HK-2 (cell line): ENCODE measurements around the gene WDR33.

Experiments
- DNase-seq: peaks from one replicate; pipeline ENCODE4 v3.0.0-alpha.2; 2018; ENCODE audit not compliant: unreplicated experiment

WDR33 gene

GRCh38 chr2:127672341-127673224, 138.4 kb downstream of the WDR33 start:
- no peak for DNase-seq

GRCh38 chr2:127671557-127672302, 139.2 kb downstream of the WDR33 start:
- DNase-seq, result no peak

DNA sequence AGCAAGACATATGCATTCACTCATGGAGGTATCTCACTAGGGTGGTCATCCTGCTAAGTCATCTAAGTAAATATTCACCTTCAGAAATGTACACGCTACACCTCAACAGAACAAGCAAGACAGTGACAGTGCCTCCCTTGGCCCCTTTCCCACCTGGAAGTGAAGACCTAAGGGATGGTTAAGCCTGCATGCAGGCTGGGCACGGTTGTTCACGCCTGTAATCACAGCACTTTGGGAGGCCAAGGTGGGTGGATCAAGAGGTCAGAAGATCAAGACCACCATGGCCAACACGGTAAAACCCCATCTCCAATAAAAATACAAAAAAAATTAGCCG, 140.0 kb downstream of the WDR33 start:
- DNase-seq, result no peak

DNA sequence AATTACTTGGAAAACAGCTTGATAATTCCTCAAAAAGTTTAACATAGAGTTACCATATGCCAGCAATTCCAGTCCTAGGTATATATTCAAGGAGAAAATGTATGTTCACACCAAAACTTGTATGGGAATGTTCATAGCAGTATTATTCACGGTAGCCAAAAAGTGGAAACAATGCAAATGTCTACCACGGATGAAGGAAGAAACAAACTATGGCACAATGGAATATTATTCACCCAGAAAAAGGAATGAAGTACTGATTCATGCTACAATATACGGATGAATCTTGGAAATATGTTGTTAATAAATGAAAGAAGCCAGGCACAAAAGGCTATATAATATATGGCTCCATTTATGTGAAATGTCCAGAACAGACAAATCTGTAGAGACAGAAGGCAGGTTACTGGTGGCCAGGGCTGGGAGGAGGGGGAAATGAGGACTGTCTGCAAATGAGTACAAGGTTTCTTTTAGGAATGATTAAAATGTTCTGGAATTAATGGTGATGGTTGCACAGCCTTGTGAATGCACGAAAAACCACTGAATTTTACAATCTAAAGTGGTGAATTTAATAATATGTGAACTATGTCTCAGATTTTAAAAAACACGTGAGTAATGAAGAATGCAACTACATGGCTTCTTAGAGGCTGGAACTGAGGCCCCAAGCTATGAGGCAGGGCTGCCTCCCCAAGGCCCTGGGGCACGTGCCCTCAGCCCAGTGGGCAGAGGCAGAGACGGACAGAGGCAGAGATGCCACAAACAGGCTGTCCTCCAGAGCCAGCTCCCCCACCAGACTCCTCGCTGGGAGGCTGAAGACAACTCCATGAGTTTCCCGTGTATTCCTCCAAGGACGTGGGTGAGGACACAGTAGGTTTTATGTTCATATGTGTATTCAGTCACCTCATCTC, 140.7 kb downstream of the WDR33 start:
- no peak for DNase-seq

GRCh38 chr2:127669056-127669455, 141.9 kb downstream of the WDR33 start:
- DNase-seq, result no peak

DNA sequence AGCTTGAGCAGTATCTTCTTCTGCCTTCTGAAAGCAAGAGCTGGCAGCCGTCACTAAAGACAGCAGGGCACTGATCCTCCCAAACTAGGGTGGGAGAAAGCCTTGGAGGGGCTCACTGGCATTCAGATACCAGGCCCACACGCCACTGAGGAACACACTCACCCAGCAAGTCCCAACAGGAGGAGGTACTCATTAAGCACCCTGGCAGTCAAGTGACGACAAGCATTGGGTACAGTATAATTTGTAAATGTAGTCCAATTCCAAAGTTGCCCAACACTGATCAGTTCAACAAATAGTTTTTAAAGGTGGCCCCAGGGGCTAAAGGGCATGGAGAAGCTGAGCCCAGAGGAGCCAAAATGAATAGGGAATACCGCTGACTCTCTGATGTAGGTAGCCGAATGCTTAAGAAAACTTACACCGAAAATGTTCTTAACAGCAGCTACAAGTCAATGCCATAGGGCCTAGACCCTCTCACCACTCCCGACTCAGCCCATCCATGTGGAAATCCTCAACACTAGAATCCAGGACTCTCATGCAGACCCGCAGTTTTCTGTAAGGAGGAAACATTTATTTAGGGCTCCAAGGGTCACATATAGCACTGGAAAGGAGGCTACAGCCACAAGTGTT, 145.6 kb downstream of the WDR33 start:
- no peak for DNase-seq

DNA sequence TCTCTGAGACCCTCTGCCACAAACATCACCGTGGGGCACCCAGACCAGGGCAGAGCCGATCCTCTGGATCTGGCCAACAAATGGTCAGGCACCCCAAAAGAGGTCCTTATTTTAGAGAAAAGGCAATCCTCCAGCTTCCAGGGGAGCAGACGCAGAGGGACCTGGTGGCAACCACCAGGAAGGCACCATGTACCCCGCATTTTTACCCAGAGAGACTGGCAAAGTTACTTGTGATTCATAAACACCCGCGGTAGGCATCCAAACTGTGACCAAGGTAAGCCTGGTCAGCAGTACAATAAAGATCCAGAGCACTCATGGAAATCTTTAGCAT, 146.1 kb downstream of the WDR33 start:
- DNase-seq, result no peak

DNA sequence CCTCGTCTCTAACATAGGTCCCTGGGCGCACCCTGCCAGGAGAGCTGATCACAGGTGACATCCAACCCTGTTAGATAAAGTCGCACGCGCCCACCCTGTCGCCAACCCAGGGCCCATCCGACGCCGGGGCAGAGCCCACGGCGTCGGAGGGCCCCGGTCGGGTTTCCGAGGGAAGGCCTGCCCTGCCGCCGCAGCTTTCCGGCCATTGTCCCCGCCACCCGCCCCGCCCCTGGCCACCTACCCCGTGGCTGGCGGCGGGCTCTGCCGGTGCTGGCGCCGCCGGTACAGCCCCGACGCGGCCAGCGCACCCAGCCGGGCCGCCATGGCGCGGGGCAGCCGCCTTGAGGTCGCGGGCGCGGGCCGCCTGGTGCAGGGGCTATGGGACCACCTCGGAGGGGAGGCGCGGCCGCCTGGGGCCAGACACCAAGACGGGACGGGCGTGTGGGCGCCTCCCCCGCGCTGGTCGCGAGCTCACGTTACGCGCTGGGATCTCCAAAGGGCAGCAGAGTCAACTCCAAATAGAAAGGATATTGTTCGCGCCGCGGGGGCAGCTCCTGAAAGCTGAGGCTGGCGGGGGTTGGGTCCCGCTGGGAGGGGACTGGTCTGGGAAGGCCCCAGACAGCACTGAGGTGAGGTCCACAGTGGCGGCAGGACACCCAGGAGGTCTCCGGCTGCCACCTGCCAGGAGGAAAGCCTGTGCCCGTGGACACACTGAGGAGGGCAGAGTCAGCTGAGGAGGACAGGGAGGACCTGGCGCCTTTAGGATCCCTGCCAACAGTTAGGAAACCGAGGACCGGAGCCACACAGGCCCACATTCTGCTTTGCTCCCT, 146.7 kb downstream of the WDR33 start:
- no peak for DNase-seq

DNA sequence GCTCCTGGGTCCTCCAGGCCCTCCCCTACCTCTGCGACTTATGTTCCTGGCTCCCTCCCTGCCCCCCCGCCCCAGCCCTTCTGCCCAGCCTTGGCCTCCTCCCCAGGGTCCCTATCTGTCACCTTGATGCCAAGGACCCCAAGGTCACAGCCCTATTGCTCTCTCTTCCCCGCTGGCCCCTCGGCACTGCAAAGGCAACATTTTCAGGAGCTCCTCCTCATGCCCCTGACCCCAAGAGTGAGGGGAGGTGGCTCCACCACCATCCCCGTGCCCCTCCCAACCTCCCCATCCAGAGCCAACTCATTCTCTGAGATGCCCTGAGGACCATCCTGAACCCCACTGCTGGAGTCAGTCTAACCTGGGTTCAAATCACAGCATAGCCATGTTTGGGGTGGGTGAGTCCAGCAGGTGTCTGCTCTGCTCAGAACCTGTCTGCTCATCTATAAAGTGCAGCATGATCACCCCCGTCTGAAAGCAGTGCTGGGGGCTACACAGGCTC, 147.4 kb downstream of the WDR33 start:
- DNase-seq, result no peak

GRCh38 chr2:127662937-127663565, 147.9 kb downstream of the WDR33 start:
- no peak for DNase-seq

DNA sequence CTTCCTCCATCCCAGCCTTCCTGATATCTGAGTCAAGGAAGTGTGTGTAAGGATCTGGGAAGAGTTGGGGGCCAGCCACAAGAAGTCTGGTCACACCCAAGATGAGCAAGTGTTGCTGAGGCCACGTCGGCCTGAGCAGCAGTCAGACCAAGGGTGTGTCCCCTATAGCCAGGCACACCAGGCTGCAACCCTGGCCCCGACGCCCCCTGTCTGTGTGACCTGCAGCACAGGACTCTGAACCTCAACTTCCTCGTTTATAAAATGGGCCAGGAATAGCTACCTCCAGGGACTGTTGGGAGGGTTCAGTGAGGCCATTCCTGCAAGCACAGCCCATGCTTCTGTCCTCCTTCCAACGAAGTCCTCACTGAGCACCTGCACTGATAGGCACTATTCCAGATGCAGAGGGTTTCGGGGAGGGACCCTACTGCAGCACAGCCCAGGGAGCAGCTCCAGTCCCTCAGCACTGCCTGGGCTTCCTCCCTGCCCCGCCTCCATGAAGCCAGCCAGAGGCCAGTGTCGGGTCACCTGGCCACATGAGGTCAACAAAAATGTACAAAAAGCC, 148.9 kb downstream of the WDR33 start:
- DNase-seq, result no peak

DNA sequence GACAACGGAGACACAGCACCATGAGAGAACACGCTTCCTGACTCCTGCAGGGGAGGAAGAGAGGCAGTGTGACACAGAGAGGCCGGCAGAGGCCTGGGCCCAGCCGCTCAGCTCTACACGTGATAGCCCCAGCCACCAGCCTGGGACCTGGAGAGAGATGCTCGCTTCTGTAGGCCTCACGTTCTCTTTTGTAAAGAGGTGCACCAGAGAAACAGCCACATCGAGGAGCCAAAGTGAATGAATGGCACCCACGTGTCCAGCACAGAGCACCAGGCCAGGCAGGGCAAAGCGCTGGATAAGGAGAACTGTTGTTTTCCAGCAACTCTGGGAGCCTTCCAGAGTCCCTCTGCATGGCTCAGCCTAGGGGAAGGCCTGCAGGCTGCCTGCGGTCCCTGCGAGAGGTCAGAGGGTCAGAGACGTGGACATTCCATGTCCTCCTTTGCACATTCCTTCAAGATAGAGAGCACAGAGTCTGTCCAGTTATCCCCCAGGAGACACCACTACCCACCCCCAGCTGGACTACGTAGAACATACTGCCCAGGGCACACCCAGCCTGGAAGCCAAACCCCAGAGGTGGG, 149.8 kb downstream of the WDR33 start:
- no peak for DNase-seq

DNA sequence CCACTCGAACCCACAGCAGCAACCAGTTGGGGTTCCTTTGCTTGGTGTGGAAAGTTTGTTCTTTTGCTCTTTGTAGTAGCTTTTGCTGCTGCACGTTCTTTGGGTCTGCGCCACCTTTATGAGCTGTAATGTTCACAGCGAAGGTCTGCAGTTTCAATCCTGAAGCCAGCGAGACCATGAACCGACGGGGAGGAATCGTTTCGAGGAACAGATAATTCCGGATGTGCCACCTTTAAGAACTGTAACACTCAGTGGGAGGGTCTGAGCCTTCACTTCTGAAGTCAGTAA, 150.7 kb downstream of the WDR33 start:
- DNase-seq, result no peak

DNA sequence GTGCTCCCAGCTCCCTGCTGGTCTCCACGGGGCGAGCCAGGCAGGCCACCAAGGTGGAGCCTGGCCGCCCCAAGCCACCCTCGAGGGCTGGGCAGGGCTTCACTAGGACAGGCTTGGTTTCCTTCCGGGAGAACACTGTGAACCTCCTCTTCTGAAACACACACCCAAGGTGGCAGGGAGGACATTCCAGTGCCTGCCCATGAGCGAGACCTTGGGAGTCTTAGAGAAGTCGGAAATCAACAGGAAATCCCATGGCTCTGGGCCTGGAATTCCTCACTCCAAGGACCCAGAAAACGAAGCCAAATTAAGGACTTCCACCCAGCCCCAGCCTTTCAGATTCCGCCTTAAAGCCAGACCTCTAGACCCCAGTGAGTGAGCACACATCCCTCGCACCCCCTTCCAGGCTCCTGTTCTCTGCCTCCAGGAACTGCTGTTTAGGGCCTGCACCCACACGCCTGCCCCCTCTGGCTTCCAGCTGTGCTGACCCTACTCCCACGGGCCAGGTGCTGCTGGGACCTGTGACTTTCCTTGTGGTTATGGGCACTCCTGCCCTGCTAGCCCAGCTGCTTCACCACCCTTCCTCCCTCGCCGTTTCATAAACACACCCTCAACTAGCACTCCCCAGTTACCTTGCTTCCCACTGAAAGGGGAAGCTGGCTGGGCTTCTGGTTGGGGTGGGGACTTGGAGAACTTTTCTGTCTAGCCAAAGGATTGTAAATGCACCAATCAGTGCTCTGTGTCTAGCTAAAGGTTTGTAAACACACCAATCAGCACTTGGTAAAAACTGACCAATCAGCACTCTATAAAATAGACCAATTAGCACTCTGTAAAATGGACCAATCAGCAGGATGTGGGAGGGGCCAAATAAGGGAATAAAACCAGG, 151.3 kb downstream of the WDR33 start:
- no peak for DNase-seq

DNA sequence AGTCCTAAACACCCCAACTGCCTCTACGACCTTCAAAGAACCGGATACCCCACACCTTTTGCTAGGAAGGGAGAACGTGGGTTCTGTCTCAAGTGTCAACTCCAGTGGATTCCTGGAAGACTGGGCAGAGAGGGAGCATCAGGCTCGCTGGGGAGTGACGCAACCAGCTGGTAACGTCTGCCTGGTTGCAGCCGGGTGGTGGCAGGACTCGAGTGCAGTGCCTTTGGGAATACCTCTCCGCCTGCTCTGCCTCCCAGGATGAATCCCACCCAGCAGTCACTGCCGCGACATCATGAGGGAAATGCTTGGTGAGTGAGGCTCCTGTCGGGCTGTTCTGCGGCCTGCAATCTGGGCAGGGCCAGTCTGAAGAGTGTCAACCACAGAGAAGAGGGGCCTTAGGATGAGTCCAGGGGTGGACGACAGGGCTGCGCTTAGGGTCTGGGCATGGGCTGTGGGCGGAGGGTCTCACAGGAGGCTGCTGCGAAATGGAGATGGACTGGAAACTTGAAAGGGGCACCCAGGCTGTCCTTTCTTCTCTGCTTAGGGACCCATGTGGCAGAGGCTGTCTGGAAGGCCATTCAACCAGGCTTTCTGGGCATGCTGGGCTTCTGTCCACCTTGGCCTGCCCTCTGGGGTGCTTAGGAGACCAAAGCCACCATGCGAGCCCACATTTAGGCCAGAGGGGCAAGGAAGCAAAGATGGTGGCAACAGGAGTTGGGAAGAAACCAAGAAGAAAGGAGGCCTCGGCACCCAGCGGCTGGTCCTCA, 152.1 kb downstream of the WDR33 start:
- no peak for DNase-seq

DNA sequence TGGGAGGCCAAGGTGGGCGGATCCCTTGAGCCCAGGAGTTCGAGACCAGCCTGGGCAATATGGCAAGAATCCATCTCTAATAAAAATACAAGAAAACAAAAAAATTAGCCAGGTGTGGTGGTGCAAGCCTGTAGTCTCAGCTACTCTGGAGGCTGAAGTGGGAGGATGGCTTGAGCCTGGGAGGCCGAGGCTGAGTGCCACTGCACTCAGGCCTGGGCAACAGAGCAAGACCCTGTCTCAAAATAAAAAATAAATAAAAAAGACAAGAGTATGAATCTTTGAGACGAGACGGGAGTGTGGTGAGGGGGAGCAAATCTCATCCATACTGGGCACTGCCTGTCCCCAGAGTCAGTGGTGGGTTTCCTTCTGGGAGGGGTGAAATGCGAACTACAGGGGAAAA, 152.8 kb downstream of the WDR33 start:
- no peak for DNase-seq

- no peak for DNase-seq
These were observed 153.8 kb downstream of the WDR33 start for GRCh38 chr2:127657232-127657595.

DNA sequence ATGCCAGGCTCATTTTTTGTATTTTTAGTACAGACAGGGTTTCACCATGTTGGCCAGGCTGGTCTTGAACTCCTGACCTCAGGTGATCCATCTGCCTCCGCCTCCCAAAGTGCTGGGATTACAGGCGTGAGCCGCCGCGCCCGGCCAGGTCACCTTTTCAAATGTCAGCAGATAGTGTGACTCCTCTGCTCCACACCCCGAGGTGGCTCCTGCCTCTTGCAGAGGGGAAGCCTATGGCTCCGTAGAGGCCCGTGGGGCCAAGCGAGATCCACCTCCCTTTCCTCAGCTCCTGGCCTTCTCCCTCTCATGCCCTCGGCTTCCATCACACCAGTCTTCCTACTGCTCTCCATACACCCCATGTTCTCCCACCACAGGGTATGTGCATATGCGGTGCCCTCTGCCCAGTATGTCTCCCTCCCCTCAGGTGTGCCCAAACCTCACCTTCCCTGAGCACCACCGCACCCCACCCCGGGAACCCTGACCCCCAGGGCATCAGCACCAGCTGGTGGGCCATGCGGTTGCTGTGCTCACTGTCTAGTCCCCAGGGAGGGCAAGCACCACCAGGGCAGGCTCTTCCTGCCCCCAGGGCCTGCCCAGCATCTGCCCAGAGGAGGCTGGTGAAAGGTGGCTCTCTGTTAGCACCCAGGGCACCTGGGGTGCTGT, 154.3 kb downstream of the WDR33 start:
- no peak for DNase-seq
